GM21423 (cell line): Measurements from ENCODE around the gene ELANE.
"Not testable (repeated sequence)": the region's sequence is repeated elsewhere in the genome, so short reads cannot be mapped to it uniquely, and the experiment has no call there.

ENCODE experiments used
- ATAC-seq: cut with Tn5 transposase; IDR thresholded peaks from one replicate; pipeline ENCODE4 v1.9.1; 2021; ENCODE audit warnings: mild to moderate bottlenecking, moderate library complexity; ENCODE audit not compliant: unreplicated experiment

Gene ELANE

GRCh38 chr19:875265-875879 is 23.3 kb downstream of the ELANE start:
- ATAC-seq = no peak

GRCh38 chr19:876089-876488 is 24.0 kb downstream of the ELANE start:
- no peak for ATAC-seq

GRCh38 chr19:876780-877314 is 24.7 kb downstream of the ELANE start:
- no peak for ATAC-seq

DNA sequence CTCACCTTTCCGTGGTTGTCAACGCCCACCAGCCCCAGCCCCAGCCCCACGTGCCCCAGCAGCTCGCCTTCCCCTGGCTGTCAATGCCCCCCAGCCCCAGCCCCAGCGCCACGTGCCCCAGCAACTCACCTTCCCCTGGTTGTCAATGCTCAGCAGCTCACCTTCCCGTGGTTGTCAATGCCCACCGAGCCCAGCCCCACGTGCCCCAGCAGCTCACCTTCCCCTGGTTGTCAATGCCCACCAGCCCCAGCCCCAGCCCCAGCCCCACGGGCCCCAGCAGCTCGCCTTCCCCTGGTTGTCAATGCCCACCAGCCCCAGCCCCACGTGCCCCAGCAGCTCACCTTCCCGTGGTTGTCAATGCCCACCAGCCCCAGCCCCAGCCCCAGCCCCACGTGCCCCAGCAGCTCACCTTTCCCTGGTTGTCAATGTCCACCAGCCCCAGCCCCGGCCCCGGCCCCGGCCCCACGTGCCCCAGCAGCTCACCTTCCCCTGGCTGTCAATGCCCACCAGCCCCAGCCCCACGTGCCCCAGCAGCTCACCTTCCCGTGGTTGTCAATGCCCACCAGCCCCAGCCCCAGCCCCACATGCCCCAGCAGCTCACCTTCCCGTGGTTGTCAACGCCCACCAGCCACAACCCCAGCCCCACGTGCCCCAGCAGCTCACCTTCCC is 26.0 kb downstream of the ELANE start:
- not testable (repeated sequence) for ATAC-seq

DNA sequence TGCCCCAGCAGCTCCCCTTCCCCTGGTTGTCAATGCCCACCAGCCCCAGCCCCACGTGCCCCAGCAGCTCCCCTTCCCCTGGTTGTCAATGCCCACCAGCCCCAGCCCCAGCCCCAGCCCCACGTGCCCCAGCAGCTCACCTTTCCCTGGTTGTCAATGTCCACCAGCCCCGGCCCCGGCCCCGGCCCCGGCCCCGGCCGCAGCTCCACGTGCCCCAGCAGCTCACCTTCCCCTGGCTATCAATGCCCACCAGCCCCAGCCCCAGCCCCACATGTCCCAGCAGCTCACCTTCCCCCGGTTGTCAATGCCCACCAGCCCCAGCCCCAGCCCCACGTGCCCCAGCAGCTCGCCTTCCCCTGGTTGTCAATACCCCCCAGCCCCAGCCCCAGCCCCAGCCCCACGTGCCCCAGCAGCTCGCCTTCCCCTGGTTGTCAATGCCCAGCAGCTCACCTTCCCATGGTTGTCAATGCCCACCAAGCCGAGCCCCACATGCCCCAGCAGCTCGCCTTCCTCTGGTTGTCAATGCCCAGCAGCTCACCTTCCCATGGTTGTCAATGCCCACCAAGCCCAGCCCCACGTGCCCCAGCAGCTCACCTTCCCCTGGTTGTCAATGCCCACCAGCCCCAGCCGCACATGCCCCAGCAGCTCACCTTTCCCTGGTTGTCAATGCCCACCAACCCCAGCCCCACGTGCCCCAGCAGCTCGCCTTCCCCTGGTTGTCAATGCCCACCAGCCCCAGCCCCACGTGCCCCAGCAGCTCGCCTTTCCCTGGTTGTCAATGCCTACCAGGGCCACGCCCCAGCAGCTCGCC is 26.9 kb downstream of the ELANE start:
- ATAC-seq = not testable (repeated sequence)

GRCh38 chr19:879711-880438 is 27.8 kb downstream of the ELANE start:
- ATAC-seq = no peak

GRCh38 chr19:881385-882071 is 29.4 kb downstream of the ELANE start:
- no peak for ATAC-seq

GRCh38 chr19:882871-883497 is 30.9 kb downstream of the ELANE start:
- no peak for ATAC-seq

GRCh38 chr19:883661-884211 is 31.6 kb downstream of the ELANE start:
- no peak for ATAC-seq

DNA sequence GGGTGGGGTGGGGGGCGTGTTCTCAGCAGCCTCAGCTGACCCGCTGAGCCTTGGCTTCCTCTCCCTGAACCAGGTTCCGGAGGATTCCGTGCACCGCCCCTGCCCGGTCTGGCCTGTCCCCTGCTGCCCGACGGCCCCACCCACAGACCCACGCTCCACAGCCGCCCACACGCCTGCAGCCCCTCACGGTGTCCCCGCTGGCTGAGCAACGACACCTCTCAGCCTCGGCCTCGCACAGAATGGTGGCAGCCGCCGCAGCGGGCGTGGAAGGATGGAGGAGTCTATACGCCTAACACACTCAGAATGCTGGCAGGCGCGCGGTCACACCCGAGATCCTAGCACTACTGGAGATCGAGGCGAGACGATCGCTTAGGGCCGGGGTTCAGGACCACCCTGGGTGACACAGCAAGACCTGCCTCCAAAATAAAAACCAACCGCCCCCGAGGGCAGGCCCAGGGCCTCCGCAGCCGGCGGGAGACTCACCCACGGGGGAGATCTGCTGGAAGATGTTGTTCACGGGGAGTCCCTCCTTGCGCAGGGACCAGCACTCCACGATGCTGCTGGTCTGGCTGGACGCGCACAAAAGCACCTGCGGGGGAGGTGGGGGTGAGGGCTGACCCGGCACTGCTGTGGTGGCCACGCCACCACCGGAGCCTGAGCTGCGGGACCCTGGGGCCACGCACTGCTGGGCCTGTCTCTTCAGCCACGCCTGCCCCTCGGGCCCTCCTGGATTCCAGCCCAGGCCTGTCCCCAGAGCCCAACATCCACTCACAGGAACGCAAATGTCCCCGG is 32.5 kb downstream of the ELANE start:
- no peak for ATAC-seq

DNA sequence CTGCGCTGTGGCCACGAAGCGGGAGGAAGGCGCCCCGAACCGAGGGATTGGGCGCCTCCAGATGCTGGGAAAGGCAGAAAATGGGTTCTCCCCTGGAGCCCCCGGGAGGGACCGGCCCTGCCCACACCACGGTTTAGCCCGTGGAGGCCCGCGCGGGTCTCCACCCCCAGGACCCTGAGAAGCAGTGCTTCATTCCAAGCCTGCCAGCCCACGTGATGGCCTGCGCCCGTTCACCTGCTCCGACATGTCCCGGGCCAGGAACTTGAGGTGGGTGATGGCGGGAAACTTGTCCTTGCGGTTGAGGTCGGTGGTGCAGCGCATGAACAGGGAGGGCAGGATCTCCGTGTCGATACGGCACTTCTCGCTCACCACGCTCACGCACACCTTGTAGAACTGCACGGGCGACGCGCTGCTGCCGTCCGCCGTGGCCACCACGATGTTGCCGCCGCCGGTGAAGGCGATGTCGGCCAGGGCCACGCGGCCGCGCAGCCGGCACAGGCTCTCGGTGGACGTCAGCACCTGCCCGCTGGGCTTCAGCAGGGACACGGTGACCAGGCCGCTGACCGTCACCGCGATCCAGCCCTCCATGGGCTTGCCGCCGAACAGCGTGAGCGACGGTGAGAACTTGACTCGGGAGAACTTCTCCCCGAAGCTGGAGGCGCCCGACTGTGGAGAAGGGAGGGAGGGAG is 33.6 kb downstream of the ELANE start:
- ATAC-seq = no peak

DNA sequence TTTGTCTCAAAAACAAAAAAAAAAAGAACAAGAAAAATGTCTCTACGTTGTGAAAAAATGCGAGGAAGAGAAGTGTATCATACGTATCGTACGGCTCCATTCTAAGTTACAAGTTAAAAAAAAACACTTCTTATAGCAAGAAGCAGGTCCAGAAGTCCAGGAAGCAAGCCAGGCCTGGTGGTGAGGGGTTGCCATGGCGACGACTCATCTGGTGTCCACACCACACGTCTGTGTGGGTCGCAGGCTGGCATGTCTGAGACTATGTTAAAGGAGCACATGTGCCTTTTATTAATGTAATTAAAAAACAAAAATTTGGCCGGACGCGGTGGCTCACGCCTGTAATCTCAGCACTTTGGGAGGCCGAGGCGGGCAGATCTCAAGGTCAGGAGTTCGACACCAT is 35.0 kb downstream of the ELANE start:
- no peak for ATAC-seq

GRCh38 chr19:887599-887998 is 35.5 kb downstream of the ELANE start:
- no peak for ATAC-seq

GRCh38 chr19:888581-889385 is 36.7 kb downstream of the ELANE start:
- ATAC-seq = no peak

DNA sequence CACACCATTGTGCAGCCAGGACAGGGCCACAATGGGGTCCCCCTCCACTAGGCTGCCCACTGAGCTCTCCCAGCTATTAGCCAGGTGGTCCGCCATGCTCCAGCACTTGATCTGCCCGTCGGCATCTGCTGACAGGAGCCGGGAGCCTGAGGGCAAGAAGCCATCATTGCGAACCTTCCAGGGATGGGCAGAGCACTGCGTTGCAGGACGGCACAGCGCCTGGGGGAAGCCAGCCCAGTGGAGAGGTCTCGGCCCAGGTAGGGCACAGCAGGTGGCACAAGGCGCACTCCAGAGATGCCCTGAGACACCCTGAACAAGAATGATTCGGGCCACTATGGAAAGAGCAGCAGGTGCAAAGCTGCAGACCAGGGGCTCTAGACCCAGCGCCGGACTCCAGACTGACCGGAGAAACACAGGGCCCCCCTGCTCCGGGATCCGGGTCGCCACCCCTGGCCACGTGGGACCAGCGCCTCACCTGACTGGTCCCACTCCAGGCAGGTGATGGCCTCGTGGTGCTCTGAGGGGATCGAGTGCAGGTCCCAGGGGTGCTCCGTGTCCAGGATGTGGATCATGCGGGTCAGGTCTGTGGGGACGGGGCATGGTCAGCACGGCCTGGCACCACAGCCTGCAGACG is 37.7 kb downstream of the ELANE start:
- ATAC-seq = no peak

GRCh38 chr19:890831-891230 is 38.7 kb downstream of the ELANE start:
- no peak for ATAC-seq
